K562 (cell line): ENCODE results near the gene PNMT. TPM values are rescaled to one million over a fixed set of nuclear protein-coding genes. Genes with fewer than 3 reads are reported as not detected.

Experiments
- ATAC-seq: fragments of 200-7000 bp; cut with Tn5 transposase; 3 replicates; pipeline ENCODE4 v1.9.1; 2020; ENCODE audit warnings: moderate library complexity
- BruUV-seq: library from RNA; stranded (reverse); fragments of 400-500 nt; replicated peaks from 2 replicates; lab custom pipeline; 2021; lab: Mats Ljungman, UMichigan
- CTCF ChIA-PET: fragments of 300-600 bp; formaldehyde crosslinking; extraction: SDS; loops from one replicate; lab custom pipeline; 2021; ENCODE audit warnings: low intra/inter-chr PET ratio; lab: Yijun Ruan, JAX
- POLR2A ChIA-PET: fragments of 300-600, 350-650 bp; sonication (Branson Sonifier 250); formaldehyde crosslinking; extraction: SDS; loops from one replicate; lab custom pipeline; 2021; ENCODE audit warnings: antibody characterized with exemption, inconsistent platforms; lab: Yijun Ruan, JAX
- DNase-seq, 4 experiments: peaks; one replicate each; pipeline versions ENCODE4 v3.0.0 to v3.0.0-alpha.2; 2011 to 2018; ENCODE audit warnings: low spot score in 3 of 4, mixed read lengths in 3 of 4; ENCODE audit errors: extremely low read depth in 1 of 4
- FAIRE-seq: peaks from 2 replicates; lab custom pipeline; 2011; peaks lifted over from hg19 to GRCh38; lab: Jason Lieb, UNC
- H2AFZ ChIP-seq: 2 replicates; pipeline ENCODE4 v1.6.0; 2011; ENCODE audit warnings: low read depth, low read length, control low read depth, inconsistent platforms
- H3K27ac ChIP-seq: fragments of 200-600 bp; 3 replicates; pipeline ENCODE4 v1.8.0; 2011; ENCODE audit warnings: low read depth, mild to moderate bottlenecking, control low read depth, inconsistent platforms, low read length, moderate library complexity, mixed read lengths; ENCODE audit errors: extremely low read depth
- H3K27me3 ChIP-seq, 2 experiments: fragments of 300-600 bp in 1 of 2; 2 replicates in 1 of 2; 3 replicates in 1 of 2; pipeline versions ENCODE4 v1.6.0 to v1.8.0; 2011; ENCODE audit warnings: inconsistent platforms in 2 of 2, low read length in 2 of 2, mild to moderate bottlenecking in 1 of 2, mixed read lengths in 1 of 2, moderate library complexity in 1 of 2; ENCODE audit not compliant: control insufficient read depth in 2 of 2, insufficient read depth in 2 of 2
- H3K36me3 ChIP-seq: fragments of 300-600 bp; 3 replicates; pipeline ENCODE4 v1.8.0; 2011; ENCODE audit warnings: mild to moderate bottlenecking, low read length, inconsistent platforms; ENCODE audit not compliant: control insufficient read depth, insufficient read depth
- H3K4me1 ChIP-seq, 2 experiments: fragments of 200-600 bp in 1 of 2; replicated peaks in 1 of 2; 2 replicates in 1 of 2; 3 replicates in 1 of 2; pipeline versions ENCODE4 v1.5.1 to v1.8.0; 2011; ENCODE audit warnings: inconsistent platforms in 2 of 2, low read length in 2 of 2, mild to moderate bottlenecking in 1 of 2, mixed read lengths in 1 of 2, moderate library complexity in 1 of 2; ENCODE audit not compliant: control insufficient read depth in 2 of 2, insufficient read depth in 2 of 2
- H3K4me2 ChIP-seq: 2 replicates; pipeline ENCODE4 v1.6.1; 2011; ENCODE audit warnings: low read length, control low read depth, inconsistent platforms, mixed read lengths; ENCODE audit not compliant: insufficient read depth
- H3K4me3 ChIP-seq: fragments of 200-600 bp; sonication (generic), shearing (Covaris generic); 2 replicates; pipeline ENCODE4 v1.5.1; 2016; ENCODE audit warnings: control low read depth, inconsistent platforms
- H3K79me2 ChIP-seq: fragments of 200-600 bp; 3 replicates; pipeline ENCODE4 v1.8.0; 2011; ENCODE audit warnings: low read length, inconsistent platforms; ENCODE audit not compliant: control insufficient read depth, insufficient read depth
- H3K9ac ChIP-seq, 2 experiments: 2 replicates each; pipeline versions ENCODE4 v1.6.0 to v1.6.1; 2011; ENCODE audit warnings: low read depth in 2 of 2, low read length in 2 of 2, control low read depth in 1 of 2, inconsistent platforms in 1 of 2, mild to moderate bottlenecking in 1 of 2, mixed read lengths in 1 of 2; ENCODE audit not compliant: insufficient read depth in 1 of 2
- H3K9me1 ChIP-seq: one replicate; pipeline ENCODE4 v1.6.0; 2011; ENCODE audit warnings: inconsistent platforms, mild to moderate bottlenecking, low read length, moderate library complexity; ENCODE audit not compliant: control insufficient read depth, insufficient read depth
- H3K9me3 ChIP-seq: replicated peaks from 2 replicates; pipeline ENCODE4 v1.5.1; 2011; ENCODE audit warnings: low read depth, low read length, inconsistent platforms; ENCODE audit not compliant: control insufficient read depth, insufficient read depth
- H4K20me1 ChIP-seq: replicated peaks from 2 replicates; pipeline ENCODE4 v1.6.1; 2011; ENCODE audit warnings: low read length, inconsistent platforms, mixed read lengths; ENCODE audit not compliant: control insufficient read depth, insufficient read depth
- CBX2 ChIP-seq: fragments of 200-600 bp; sonication (generic); IDR thresholded peaks from one replicate; pipeline ENCODE4 v1.6.1; 2012; ENCODE audit warnings: mild to moderate bottlenecking, low read length, inconsistent platforms; ENCODE audit not compliant: insufficient read depth, poor library complexity, severe bottlenecking
- FOXJ2 ChIP-seq: fragments of 200-800 bp; sonication (Bioruptor generic); IDR thresholded peaks from 2 replicates; pipeline ENCODE4 v1.6.1; 2016; ENCODE audit warnings: missing genetic modification characterization, missing compliant biosample characterization
- NR2C2 ChIP-seq, 2 experiments: fragments of 200-800 bp in 1 of 2; sonication (Bioruptor generic) in 1 of 2; sonication (generic) in 1 of 2; formaldehyde crosslinking in 1 of 2; IDR thresholded peaks; 2 replicates each; pipeline versions ENCODE4 v1.6.1 to v1.8.0; 2016 to 2022; ENCODE audit warnings: mild to moderate bottlenecking in 1 of 2, missing compliant biosample characterization in 1 of 2, missing genetic modification characterization in 1 of 2, missing genetic modification reagents in 1 of 2
- POLR3A ChIP-seq: IDR thresholded peaks from 2 replicates; pipeline ENCODE4 v1.6.1; 2011; ENCODE audit warnings: borderline replicate concordance, mild to moderate bottlenecking, moderate library complexity; ENCODE audit not compliant: insufficient read length, insufficient read depth; ENCODE audit errors: extremely low read depth
- SAP30 ChIP-seq: fragments of 200-600 bp; sonication (generic); IDR thresholded peaks from 2 replicates; pipeline ENCODE4 v1.6.1; 2012; ENCODE audit warnings: borderline replicate concordance, low read depth, mild to moderate bottlenecking, moderate library complexity, low read length, control low read depth, inconsistent platforms; ENCODE audit not compliant: insufficient read depth, poor library complexity, severe bottlenecking
- ZKSCAN3 ChIP-seq: fragments of 250-450 bp; sonication (Bioruptor Pico); IDR thresholded peaks from 2 replicates; pipeline ENCODE4 v1.4.0; 2020
- WGBS: fragments of 100-300 bp; shearing (Covaris generic); methylation state at CpG from one replicate; pipeline ENCODE4 v1.1.6; 2016; ENCODE audit warnings: low coverage, mixed read lengths; ENCODE audit not compliant: insufficient coverage; ENCODE audit errors: missing lambda C conversion rate; 5-methylcytosine and 5-hydroxymethylcytosine counted together
- in situ Hi-C: fragments of 300-500 bp; cut with MboI; formaldehyde crosslinking; loops from 4 replicates; pipeline ENCODE4 v1.15.0; 2018; ENCODE audit warnings: inconsistent platforms, mixed read lengths
- intact Hi-C: fragments of 100-400 bp; cut with micrococcal nuclease; formaldehyde crosslinking; loops from 2 replicates; pipeline ENCODE4 v1.14.2; 2022
- polyA plus RNA-seq, 8 experiments: library from polyadenylated mRNA; depleted of rRNA in 4 of 8; stranded (reverse) in 5 of 8; unstranded in 3 of 8; fragments of >200 nt; fragmentation: Nextera tagmentation in 2 of 8; fragmentation: Illumina TruSeq in 1 of 8; extraction: Ambion mirVana in 2 of 8; extraction: Trizol in 1 of 8; gene quantifications; 2 replicates each; pipeline versions ENCODE4 v1.2.1 to v1.2.3, GENCODE V29; 2011 to 2014; ENCODE audit warnings: inconsistent platforms in 1 of 8, missing spikeins in 1 of 8
- total RNA-seq, 7 experiments: library from RNA; depleted of rRNA in 6 of 7; stranded (reverse); fragments of >200 nt in 6 of 7; fragmentation: Illumina TruSeq in 2 of 7; extraction: Trizol in 2 of 7; gene quantifications; 2 replicates each; pipeline versions ENCODE4 v1.2.1 to v1.2.3, GENCODE V29; 2011 to 2021; ENCODE audit warnings: low replicate concordance in 1 of 7

Gene PNMT
- total and polyA plus RNA-seq, 9 of the 15 experiments (the other 6 are each of a cell fraction or from before 2014, with no cell fraction given), result 0.55 to 18.1 (median 5.8) TPM

- Histone ChIP-seq H3K27me3 (no peaks in the 10 kb centered on the region; a peak in 1 of 5 replicates), H3K36me3 (no peaks in the 10 kb centered on the region), H4K20me1 (no peaks in the 10 kb centered on the region; the same call in 1 of the 2 replicates), H3K9me1 (no peaks in the 10 kb centered on the region), H3K9ac (no peak overlapping the region), H3K79me2 (no peaks in the 10 kb centered on the region), H3K27ac (no peak overlapping the region), H3K4me1 (peaks cover 0 to 26% of the 10 kb centered on the region in 2 experiments; a peak in 3 of 5 replicates), H3K4me3 (no peak overlapping the region), H3K4me2 (no peak overlapping the region), H2AFZ (no peak overlapping the region), H3K9me3 (no peaks in the 10 kb centered on the region)
- peak in 1 of 4 experiments; percentile 27 for DNase-seq
- TF ChIP-seq SAP30, result no peak
- TF ChIP-seq ZKSCAN3 (CRISPR knock-in tag), result no peak
- TF ChIP-seq FOXJ2 (tag), result no peak
- TF ChIP-seq POLR3A, result no peak
- no peak for TF ChIP-seq NR2C2 (CRISPR knock-in tag; IDR thresholded peaks at IDR 0.05)
- TF ChIP-seq NR2C2 (tag; IDR thresholded peaks at IDR 0.05), result no peak
- TF ChIP-seq CBX2, result no peak
- in situ Hi-C loops, result no loop called here
- POLR2A ChIA-PET, result no interaction called here
- no peak for ATAC-seq
- WGBS, result 23% methylated on average over 4 of the region's 4 CpGs
- no peak for FAIRE-seq
- intact Hi-C loops, result no loop called here
- CTCF ChIA-PET, result no interaction called here
- BruUV-seq, result no TSS peak
These were observed 33.6 kb downstream of the PNMT start for GRCh38 chr17:39701784-39702422.
